Endothelial cell of umbilical vein (primary cell): Measurements from ENCODE around the gene ZDHHC13. TPM values are rescaled to one million over a fixed set of nuclear protein-coding genes. Genes with fewer than 3 reads are reported as not detected.

Experiments
- BruUV-seq: library from RNA; stranded (reverse); fragments of 400-500 nt; replicated peaks from 2 replicates; lab custom pipeline; 2021; lab: Mats Ljungman, UMichigan
- CTCF ChIA-PET: fragments of 300-600, 350-600 bp; sonication (Branson Sonifier 250); formaldehyde crosslinking; loops from one replicate; lab custom pipeline; 2021; ENCODE audit warnings: antibody characterized with exemption, inconsistent platforms; lab: Charles Lee
- POLR2A ChIA-PET: fragments of 300-600, 350-600 bp; sonication (Branson Sonifier 250); formaldehyde crosslinking; loops from one replicate; lab custom pipeline; 2021; ENCODE audit warnings: antibody characterized with exemption, inconsistent platforms; lab: Charles Lee
- DNase-seq: peaks from one replicate; pipeline ENCODE4 v3.0.0-alpha.2; 2011; ENCODE audit warnings: low read depth, low spot score
- FAIRE-seq: peaks from 2 replicates; lab custom pipeline; 2011; peaks lifted over from hg19 to GRCh38; lab: Jason Lieb, UNC
- H2AFZ ChIP-seq: 2 replicates; pipeline ENCODE4 v1.6.0; 2012; ENCODE audit warnings: low read depth, low read length, control low read depth, inconsistent platforms
- H3K27ac ChIP-seq: 2 replicates; pipeline ENCODE4 v1.5.1; 2011; ENCODE audit warnings: low read depth, mild to moderate bottlenecking, control low read depth, low read length, moderate library complexity; ENCODE audit not compliant: insufficient read depth
- H3K27me3 ChIP-seq, 2 experiments: 2 replicates each; pipeline versions ENCODE4 v1.6.0 to v1.6.1; 2011; ENCODE audit warnings: low read length in 2 of 2, mixed read lengths in 1 of 2; ENCODE audit not compliant: control insufficient read depth in 2 of 2, insufficient read depth in 2 of 2
- H3K36me3 ChIP-seq, 2 experiments: 2 replicates in 1 of 2; 3 replicates in 1 of 2; pipeline ENCODE4 v1.5.1; 2011; ENCODE audit warnings: low read length in 2 of 2, mild to moderate bottlenecking in 1 of 2, moderate library complexity in 1 of 2; ENCODE audit not compliant: control insufficient read depth in 2 of 2, insufficient read depth in 2 of 2; ENCODE audit errors: extremely low read depth in 1 of 2
- H3K4me1 ChIP-seq: 3 replicates; pipeline ENCODE4 v1.5.1; 2011; ENCODE audit warnings: mild to moderate bottlenecking, low read length; ENCODE audit not compliant: control insufficient read depth, insufficient read depth; ENCODE audit errors: extremely low read depth
- H3K4me2 ChIP-seq: 2 replicates; pipeline ENCODE4 v1.6.1; 2011; ENCODE audit warnings: low read length, control low read depth, mixed read lengths; ENCODE audit not compliant: insufficient read depth
- H3K4me3 ChIP-seq, 3 experiments: fragments of 200-600 bp in 1 of 3; sonication (generic), shearing (Covaris generic) in 1 of 3; replicated peaks in 1 of 3; 2 replicates each; pipeline ENCODE4 v1.5.1; 2011 to 2016; ENCODE audit warnings: control low read depth in 3 of 3, low read length in 3 of 3, mild to moderate bottlenecking in 2 of 3, inconsistent platforms in 1 of 3, low read depth in 1 of 3, moderate library complexity in 1 of 3; ENCODE audit not compliant: insufficient read depth in 1 of 3
- H3K79me2 ChIP-seq: 2 replicates; pipeline ENCODE4 v1.6.0; 2012; ENCODE audit warnings: low read length, inconsistent platforms; ENCODE audit not compliant: control insufficient read depth, insufficient read depth
- H3K9ac ChIP-seq: replicated peaks from 2 replicates; pipeline ENCODE3; 2011; ENCODE audit warnings: low read length, control low read depth; ENCODE audit not compliant: insufficient read depth; ENCODE audit errors: extremely low read depth
- H3K9me1 ChIP-seq: replicated peaks from 3 replicates; pipeline ENCODE4 v1.6.0; 2011; ENCODE audit warnings: mild to moderate bottlenecking, low read length; ENCODE audit not compliant: control insufficient read depth, insufficient read depth; ENCODE audit errors: extremely low read depth
- H3K9me3 ChIP-seq: replicated peaks from 2 replicates; pipeline ENCODE4 v1.5.1; 2012; ENCODE audit warnings: low read length, inconsistent platforms; ENCODE audit not compliant: control insufficient read depth, insufficient read depth
- H4K20me1 ChIP-seq: replicated peaks from 2 replicates; pipeline ENCODE3; 2011; ENCODE audit warnings: mild to moderate bottlenecking, low read length; ENCODE audit not compliant: control insufficient read depth, insufficient read depth; ENCODE audit errors: extremely low read depth
- CTCF ChIP-seq, 2 donors: IDR thresholded peaks; 1 replicate in 1 of 2; 2 replicates in 1 of 2; pipeline ENCODE4 v1.5.1; 2011; ENCODE audit warnings: low read length in 2 of 2, mild to moderate bottlenecking in 2 of 2, moderate library complexity in 2 of 2, control low read depth in 1 of 2, inconsistent platforms in 1 of 2, low read depth in 1 of 2; ENCODE audit not compliant: insufficient read depth in 1 of 2; ENCODE audit errors: extremely low read depth in 1 of 2
- EZH2 ChIP-seq: IDR thresholded peaks from 2 replicates; pipeline ENCODE4 v1.6.1; 2012; ENCODE audit warnings: borderline replicate concordance, low read depth, mild to moderate bottlenecking, moderate library complexity, low read length, inconsistent platforms; ENCODE audit not compliant: severe bottlenecking
- FOS ChIP-seq: IDR thresholded peaks from 2 replicates; pipeline ENCODE4 v1.6.1; 2011; ENCODE audit warnings: mild to moderate bottlenecking, low read length, moderate library complexity, borderline replicate concordance; ENCODE audit not compliant: insufficient read depth
- GATA2 ChIP-seq: IDR thresholded peaks from 2 replicates; pipeline ENCODE4 v1.7.0; 2011; ENCODE audit warnings: low read depth, mild to moderate bottlenecking, moderate library complexity, mixed read lengths, low read length; ENCODE audit not compliant: insufficient read length, insufficient read depth
- JUN ChIP-seq: IDR thresholded peaks from 2 replicates; pipeline ENCODE4 v1.6.1; 2011; ENCODE audit warnings: borderline replicate concordance, low read depth; ENCODE audit not compliant: insufficient read length, insufficient read depth
- MYC ChIP-seq: IDR thresholded peaks from one replicate; pipeline ENCODE4 v1.6.1; 2011; ENCODE audit warnings: mild to moderate bottlenecking, low read depth, low read length
- POLR2A ChIP-seq: IDR thresholded peaks from 2 replicates; pipeline ENCODE4 v1.6.1; 2012; ENCODE audit warnings: low read depth, mild to moderate bottlenecking, control low read depth, low read length
- POLR2AphosphoS5 ChIP-seq: IDR thresholded peaks from 2 replicates; pipeline ENCODE4 v1.6.1; 2012; ENCODE audit warnings: low read depth, mild to moderate bottlenecking, control low read depth, low read length, moderate library complexity; ENCODE audit not compliant: insufficient read depth
- dilution Hi-C: fragments of 300-500 bp; cut with MboI; formaldehyde crosslinking; loops from one replicate; pipeline ENCODE4 v1.15.0; 2019; ENCODE audit warnings: low sequenced_read_pairs; ENCODE audit not compliant: extremely low pct_ligation_motif_present
- intact Hi-C: fragments of 100-400 bp; cut with micrococcal nuclease; formaldehyde crosslinking; loops from one replicate; pipeline ENCODE4 v1.10.0; 2022
- polyA plus RNA-seq, 4 experiments: library from polyadenylated mRNA; depleted of rRNA in 3 of 4; stranded (reverse) in 3 of 4; unstranded in 1 of 4; fragments of >200 nt; gene quantifications; 2 replicates each; pipeline versions ENCODE4 v1.2.1 to v1.2.3, GENCODE V29; 2011 to 2012; ENCODE audit warnings: missing spikeins in 1 of 4
- total RNA-seq: library from RNA; stranded (reverse); gene quantifications from 2 replicates; pipeline ENCODE4 v1.2.3, GENCODE V29; 2021
- TF ChIP-seq, protein P1 (sequence below): IDR thresholded peaks from 2 replicates; pipeline ENCODE4 v1.6.1; 2011; ENCODE audit not compliant: insufficient read depth, insufficient read length

The ZDHHC13 gene
- total and polyA plus RNA-seq, 2 donors (not counting 3 experiments of a cell fraction or from before 2014, with no cell fraction given), result 37.4 to 52.9 TPM

- H3K9me3 ChIP-seq, result no peaks in the 10 kb centered on the region
- no peaks in the 10 kb centered on the region for H4K20me1 ChIP-seq
- no peak overlapping the region for H3K4me2 ChIP-seq
- H3K79me2 ChIP-seq, result no peaks in the 10 kb centered on the region
- FAIRE-seq (no peak), DNase-seq (no peak)
- ChIA-PET CTCF (interaction anchor here (0.6 to 4.4 kb wide), 5 partner anchors 35 to 98 kb away, joined by 3 to 36 read pairs (median 7); no protein-coding TSS in a partner anchor), POLR2A (no interaction called here)
- H3K27me3 ChIP-seq, result no peaks in the 10 kb centered on the region
- H3K9ac ChIP-seq, result no peak overlapping the region
- no peak for TF ChIP-seq CTCF (IDR thresholded peaks at IDR 0.05; ENCODE audit: extremely low read depth in 1 of 2, insufficient read depth in 1 of 2, low read depth in 1 of 2, low read length in 2 of 2)
- no peak for TF ChIP-seq GATA2
- no peak for TF ChIP-seq FOS
- TF ChIP-seq EZH2, result no peak
- TF ChIP-seq POLR2AphosphoS5, result no peak
- TF ChIP-seq POLR2A, result no peak
- TF ChIP-seq JUN, result no peak
- TF ChIP-seq, protein P1, sequence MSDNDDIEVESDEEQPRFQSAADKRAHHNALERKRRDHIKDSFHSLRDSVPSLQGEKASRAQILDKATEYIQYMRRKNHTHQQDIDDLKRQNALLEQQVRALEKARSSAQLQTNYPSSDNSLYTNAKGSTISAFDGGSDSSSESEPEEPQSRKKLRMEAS, result no peak
- no peak for TF ChIP-seq MYC
- dilution Hi-C loops, result no loop called here
- peaks cover 13 to 27% of the 10 kb centered on the region in 2 experiments for H3K36me3 ChIP-seq
- no peaks in the 10 kb centered on the region for H3K9me1 ChIP-seq
- no peaks in the 10 kb centered on the region for H3K4me1 ChIP-seq
- intact Hi-C loops, result loop anchor here (10.0 kb wide), 1 partner anchor 393 kb away; no protein-coding TSS in a partner anchor
- H2AFZ ChIP-seq, result no peak overlapping the region
- BruUV-seq, result no TSS peak
- H3K27ac ChIP-seq, result no peak overlapping the region
- H3K4me3 ChIP-seq, result no peak overlapping the region
These were observed 44.7 kb downstream of the ZDHHC13 start for GRCh38 chr11:19161651-19162050.
